SK-N-MC (cell line): ENCODE results near the gene NIF3L1.

Experiments
- DNase-seq: peaks from one replicate; pipeline ENCODE4 v3.0.0-alpha.2; 2011; ENCODE audit warnings: low read depth, low spot score
- H3K27ac ChIP-seq: fragments of 200-600 bp; sonication (generic); 2 replicates; pipeline ENCODE4 v1.5.1; 2016; ENCODE audit warnings: mixed run types
- H3K36me3 ChIP-seq: fragments of 200-600 bp; sonication (generic); 2 replicates; pipeline ENCODE4 v1.6.1; 2017; ENCODE audit warnings: antibody characterized with exemption, low read length, mixed read lengths; ENCODE audit not compliant: insufficient read depth
- H3K4me3 ChIP-seq: fragments of 200-600 bp; sonication (generic); 2 replicates; pipeline ENCODE4 v1.5.1; 2016
- H3K9ac ChIP-seq: fragments of 200-600 bp; sonication (generic); 2 replicates; pipeline ENCODE4 v1.8.0; 2017; ENCODE audit warnings: mixed run types, mixed read lengths; ENCODE audit not compliant: insufficient read length
- H3K9me3 ChIP-seq: fragments of 200-600 bp; sonication (generic); 2 replicates; pipeline ENCODE4 v1.6.1; 2017; ENCODE audit warnings: low read depth, mild to moderate bottlenecking, antibody characterized with exemption, low read length, moderate library complexity, mixed read lengths
- EZH2 ChIP-seq: fragments of 200-600 bp; sonication (generic); IDR thresholded peaks from one replicate; pipeline ENCODE4 v1.6.1; 2017; ENCODE audit warnings: antibody characterized with exemption
- FOXP2 ChIP-seq: optimal IDR thresholded peaks from 2 replicates; pipeline ENCODE3; 2011; ENCODE audit warnings: mild to moderate bottlenecking, moderate library complexity; ENCODE audit not compliant: insufficient read depth; ENCODE audit errors: extremely low read length, control extremely low read depth
- POLR2AphosphoS5 ChIP-seq: IDR thresholded peaks from 2 replicates; pipeline ENCODE4 v1.6.1; 2012; ENCODE audit warnings: mild to moderate bottlenecking, low read depth, low read length, borderline replicate concordance

The NIF3L1 gene

GRCh38 chr2:200850512-200851256 is 38.5 kb upstream of the NIF3L1 start:
- no peak for TF ChIP-seq EZH2
- no peak for TF ChIP-seq FOXP2
- TF ChIP-seq POLR2AphosphoS5: no peak
- Histone ChIP-seq H3K27ac (no peak overlapping the region), H3K36me3 (peaks cover 48% of the 10 kb centered on the region), H3K9ac (no peak overlapping the region), H3K9me3 (no peaks in the 10 kb centered on the region), H3K4me3 (no peak overlapping the region)
- no peak for DNase-seq

- Histone ChIP-seq H3K9me3 (no peaks in the 10 kb centered on the region), H3K9ac (no peak overlapping the region), H3K36me3 (peaks cover 56% of the 10 kb centered on the region), H3K4me3 (no peak overlapping the region), H3K27ac (no peak overlapping the region)
- TF ChIP-seq POLR2AphosphoS5: no peak
- TF ChIP-seq FOXP2: no peak
- TF ChIP-seq EZH2: no peak
- DNase-seq: no peak
These were observed 37.5 kb upstream of the NIF3L1 start for GRCh38 chr2:200851398-200852248.

GRCh38 chr2:200852605-200853004 is 36.6 kb upstream of the NIF3L1 start:
- Histone ChIP-seq H3K4me3 (no peak overlapping the region), H3K9ac (no peak overlapping the region), H3K36me3 (peaks cover 66% of the 10 kb centered on the region), H3K9me3 (no peaks in the 10 kb centered on the region), H3K27ac (no peak overlapping the region)
- DNase-seq: no peak
- TF ChIP-seq EZH2: no peak
- no peak for TF ChIP-seq POLR2AphosphoS5
- no peak for TF ChIP-seq FOXP2

- no peak overlapping the region for H3K4me3 ChIP-seq
- TF ChIP-seq FOXP2: no peak
- no peak for TF ChIP-seq EZH2
- no peak for TF ChIP-seq POLR2AphosphoS5
- no peak for DNase-seq
- no peak overlapping the region for H3K27ac ChIP-seq
- H3K36me3 ChIP-seq: peaks cover 99% of the 10 kb centered on the region
- H3K9ac ChIP-seq: no peak overlapping the region
- H3K9me3 ChIP-seq: no peaks in the 10 kb centered on the region
These were observed 32.4 kb upstream of the NIF3L1 start for GRCh38 chr2:200856806-200857205.

GRCh38 chr2:200860092-200860795 is 28.9 kb upstream of the NIF3L1 start:
- H3K27ac ChIP-seq: peak overlapping the region; percentile 57; the same call in 1 of the 2 replicates
- H3K36me3 ChIP-seq: peaks cover 66% of the 10 kb centered on the region
- no peak overlapping the region; the same call in 1 of the 2 replicates for H3K4me3 ChIP-seq
- H3K9me3 ChIP-seq: no peaks in the 10 kb centered on the region
- no peak for TF ChIP-seq EZH2
- no peak for TF ChIP-seq FOXP2
- no peak for TF ChIP-seq POLR2AphosphoS5
- no peak for DNase-seq
- peak overlapping the region; percentile 49 for H3K9ac ChIP-seq

- TF ChIP-seq EZH2: no peak
- TF ChIP-seq POLR2AphosphoS5: no peak
- TF ChIP-seq FOXP2: no peak
- Histone ChIP-seq H3K9ac (peak overlapping the region; percentile 49), H3K4me3 (peak overlapping the region; percentile 100), H3K36me3 (peaks cover 53% of the 10 kb centered on the region), H3K9me3 (no peaks in the 10 kb centered on the region), H3K27ac (no peak overlapping the region)
- no peak for DNase-seq
These were observed 27.5 kb upstream of the NIF3L1 start for GRCh38 chr2:200861617-200862155.

GRCh38 chr2:200862532-200863000 is 26.6 kb upstream of the NIF3L1 start:
- Histone ChIP-seq H3K27ac (peak overlapping the region; percentile 38), H3K9ac (peak overlapping the region; percentile 100), H3K9me3 (no peaks in the 10 kb centered on the region), H3K36me3 (peaks cover 44% of the 10 kb centered on the region), H3K4me3 (peak overlapping the region; percentile 100)
- peak; percentile 40; the same call in 1 of the 2 replicates for TF ChIP-seq POLR2AphosphoS5
- TF ChIP-seq FOXP2: no peak
- no peak for TF ChIP-seq EZH2
- no peak for DNase-seq

- no peak for DNase-seq
- Histone ChIP-seq H3K4me3 (peak overlapping the region; percentile 100), H3K27ac (peak overlapping the region; percentile 97)
These were observed 25.4 kb upstream of the NIF3L1 start for GRCh38 chr2:200863782-200864175.

More at GRCh38 chr2:200863782-200864175, 25.4 kb upstream of the NIF3L1 start:
- TF ChIP-seq FOXP2 (no peak), POLR2AphosphoS5 (no peak), EZH2 (no peak)
- no peaks in the 10 kb centered on the region for H3K9me3 ChIP-seq
- peaks cover 32% of the 10 kb centered on the region for H3K36me3 ChIP-seq
- peak overlapping the region; percentile 100 for H3K9ac ChIP-seq
